CD4-positive, alpha-beta T cell treated with Interleukin-6 at 100 ng/mL for 8 hours (primary cell): Measurements from ENCODE around the gene PXT1.

Source experiments
- DNase-seq: peaks from one replicate; pipeline ENCODE4 v3.0.0-alpha.2; 2020; ENCODE audit warnings: mixed read lengths, low spot score

Gene PXT1

DNA sequence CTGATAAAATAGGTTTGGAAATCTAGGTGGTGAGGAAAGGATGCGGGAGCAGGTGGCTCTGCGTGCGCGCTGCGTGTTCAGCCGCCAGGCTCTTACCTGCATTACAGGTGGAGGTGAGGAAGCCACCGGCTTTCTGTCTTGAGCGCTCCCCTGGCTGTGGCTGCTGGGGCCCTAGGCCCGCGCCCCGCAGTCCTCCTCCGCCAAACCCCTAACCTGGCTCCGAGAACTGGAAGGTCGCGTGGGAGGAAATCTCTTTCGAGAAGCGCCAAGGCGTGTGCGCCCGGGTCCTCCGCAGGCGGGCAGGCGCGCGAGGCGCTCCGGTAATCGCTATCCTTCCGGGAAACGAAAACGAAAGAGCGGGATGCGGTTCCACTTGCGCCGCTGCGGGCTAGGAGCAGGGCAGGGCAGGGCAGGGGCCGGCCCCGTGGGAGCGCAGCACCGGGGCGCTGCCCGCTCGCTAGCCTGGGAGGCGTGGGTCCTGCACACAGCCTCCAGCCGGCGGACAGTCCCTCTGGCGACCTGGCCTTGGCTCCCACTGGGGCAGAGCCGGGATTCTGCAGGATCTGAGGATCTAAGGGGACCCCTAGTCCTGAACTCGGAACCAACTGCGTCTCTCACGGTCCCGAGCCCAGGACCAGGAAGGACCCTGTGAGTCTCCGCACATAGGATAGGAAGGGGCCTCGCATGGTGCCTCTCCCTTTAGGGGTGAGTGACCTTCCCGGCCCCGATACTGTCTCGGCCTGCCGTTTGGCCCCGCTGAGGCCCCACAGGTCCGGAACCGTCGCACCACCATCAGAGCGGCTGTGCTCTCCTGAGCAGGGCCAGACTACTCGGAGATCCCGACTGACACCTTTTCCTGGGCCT, 55.0 kb downstream of the PXT1 start, which contains the start of gene ETV7:
TSS of gene ETV7 (minus strand) at position 230 of the 864 bp plus-strand sequence. CDS start at position 102, 128 bp downstream.
- peak; percentile 19 for DNase-seq

DNA sequence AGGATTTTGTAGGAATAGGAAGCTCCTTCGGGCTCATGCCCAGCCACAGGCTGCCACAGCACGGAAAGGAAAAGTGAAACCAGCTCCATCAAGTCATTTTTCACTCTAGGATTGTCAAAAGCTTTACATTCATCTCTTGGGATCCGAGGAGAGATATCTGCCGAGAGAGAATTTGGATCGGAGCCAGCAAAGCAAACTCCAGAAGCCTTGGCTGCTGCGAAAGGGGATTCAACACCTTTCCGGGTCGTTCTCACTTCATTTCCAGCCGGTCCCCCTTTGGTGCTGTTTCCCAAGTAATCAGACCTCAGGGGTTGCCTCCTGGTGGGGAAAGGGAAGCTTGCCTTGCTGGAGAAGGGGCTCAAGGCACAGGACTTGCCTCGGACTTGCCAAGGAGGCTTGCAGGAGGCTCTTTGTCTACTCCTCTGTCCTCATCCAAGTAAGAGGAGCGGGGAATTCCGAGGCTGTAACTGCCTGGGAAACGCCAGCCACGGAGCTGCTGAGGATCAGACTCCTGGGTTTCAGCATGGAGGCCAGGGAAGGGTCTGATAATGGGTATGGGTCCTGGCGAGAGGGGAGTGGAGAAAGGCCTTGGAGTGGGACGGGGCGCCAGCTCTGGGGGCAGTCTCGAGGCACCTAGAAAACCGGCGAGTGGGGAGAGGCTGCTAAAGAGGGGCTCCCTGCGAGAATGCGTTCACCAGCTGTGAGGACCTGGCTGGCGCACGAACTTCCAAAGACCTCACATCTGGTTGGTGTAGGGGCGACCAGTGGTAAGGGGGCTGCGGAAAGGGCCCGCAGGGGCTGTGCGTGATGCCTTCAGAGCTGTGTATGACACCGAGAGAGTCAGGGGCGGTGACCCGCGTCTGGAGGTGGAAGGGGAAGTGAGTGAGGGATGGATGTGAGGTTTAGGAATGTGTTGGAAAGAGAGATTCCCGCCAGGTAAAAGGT, 55.9 kb downstream of the PXT1 start:
- no peak for DNase-seq

DNA sequence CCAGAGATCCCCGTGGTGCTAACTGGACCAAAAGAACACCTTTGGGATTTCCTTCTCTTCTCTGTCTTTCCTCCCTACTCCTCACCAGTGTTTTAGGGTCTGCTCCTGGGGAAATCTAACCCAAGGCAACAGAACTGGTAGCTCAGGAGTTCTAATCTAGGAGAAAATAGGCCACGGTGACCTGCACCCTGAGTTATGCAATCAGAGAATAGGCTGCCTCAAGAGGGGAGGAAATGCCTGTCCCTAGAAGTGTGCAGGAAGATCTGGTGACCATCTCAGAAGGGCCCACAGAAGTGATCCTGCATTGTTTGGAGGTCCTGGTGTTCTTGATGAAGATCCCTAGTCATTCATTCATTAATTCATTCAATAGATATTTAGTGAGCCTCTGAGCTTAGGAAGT, 58.6 kb downstream of the PXT1 start:
- no peak for DNase-seq

DNA sequence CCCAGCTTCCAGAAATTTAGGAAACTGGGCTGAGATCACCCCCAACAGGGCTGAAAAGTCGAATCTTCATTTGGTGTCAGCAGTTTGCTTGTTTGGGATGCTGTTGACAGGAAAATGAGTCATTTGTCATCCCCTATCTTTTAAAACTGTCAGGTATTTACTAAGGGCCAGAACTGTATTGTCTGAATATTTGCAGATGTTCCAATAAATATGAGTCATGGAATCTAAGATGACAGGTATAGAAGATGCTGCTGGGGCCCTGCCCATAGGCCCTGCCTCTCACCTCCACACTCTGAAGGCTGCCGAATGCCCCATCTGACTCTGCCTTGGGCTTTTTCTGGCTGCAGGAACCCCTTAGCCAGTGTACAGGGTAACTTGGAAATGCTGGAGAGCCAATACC, 59.0 kb downstream of the PXT1 start:
- DNase-seq: no peak

DNA sequence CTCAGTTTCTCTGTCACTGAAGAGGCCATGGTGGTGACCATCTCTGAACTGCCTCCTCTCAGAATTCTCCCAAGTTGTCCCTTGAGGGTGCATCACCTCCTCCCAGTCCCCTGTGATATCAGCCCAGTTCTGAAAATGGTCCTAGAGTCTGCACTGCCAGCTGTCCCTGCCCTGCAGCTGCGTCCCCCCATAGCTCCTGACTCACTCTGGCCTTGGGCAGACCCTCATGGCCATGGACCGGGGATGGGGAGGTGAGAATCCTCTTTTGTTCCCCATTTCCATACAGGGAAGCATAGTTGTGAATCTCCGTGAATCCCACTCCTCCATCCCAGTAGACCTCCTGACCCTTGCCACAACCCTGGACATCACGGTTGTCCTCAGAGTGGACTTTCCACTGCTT, 59.7 kb downstream of the PXT1 start:
- DNase-seq: no peak

DNA sequence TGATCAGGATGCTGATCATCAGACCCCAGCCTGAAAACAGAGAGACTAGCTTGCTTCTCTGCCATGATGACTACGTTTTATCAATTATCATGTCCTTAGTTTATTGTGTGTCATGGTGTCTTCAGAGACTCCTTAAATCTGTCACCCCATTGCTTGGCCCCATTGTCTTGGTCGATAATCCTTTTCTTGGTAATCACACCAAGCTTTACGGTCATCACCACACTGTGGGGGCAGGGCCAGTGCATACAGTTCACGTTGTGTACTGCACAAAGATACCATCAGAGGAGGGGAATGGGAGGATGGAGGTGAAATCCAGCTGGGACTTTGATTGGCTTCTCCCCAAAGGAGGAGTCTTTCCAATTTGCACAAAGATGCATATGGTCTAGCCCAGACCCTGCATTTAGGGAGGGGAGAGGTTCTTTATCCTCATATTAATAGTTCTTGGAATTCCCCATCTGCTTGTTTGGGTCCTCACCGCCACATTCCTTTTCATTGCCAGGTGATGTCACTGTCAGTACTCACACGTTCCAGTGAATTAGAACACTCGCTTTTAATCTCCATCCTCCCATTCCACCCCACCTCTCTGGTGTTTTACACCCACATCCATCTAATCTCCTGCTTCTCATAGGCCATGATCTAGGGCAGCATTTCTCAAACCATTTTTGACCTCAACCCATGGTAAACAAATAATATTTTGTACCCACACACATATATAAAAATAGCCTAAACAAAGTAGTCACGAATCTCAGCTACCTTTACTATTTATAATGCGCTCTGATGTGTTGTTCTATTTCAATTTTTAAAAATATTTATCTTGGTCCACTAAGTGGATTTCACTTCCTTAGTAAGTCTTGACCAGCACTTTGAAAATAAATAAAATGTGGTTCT, 60.9 kb downstream of the PXT1 start:
- no peak for DNase-seq

DNA sequence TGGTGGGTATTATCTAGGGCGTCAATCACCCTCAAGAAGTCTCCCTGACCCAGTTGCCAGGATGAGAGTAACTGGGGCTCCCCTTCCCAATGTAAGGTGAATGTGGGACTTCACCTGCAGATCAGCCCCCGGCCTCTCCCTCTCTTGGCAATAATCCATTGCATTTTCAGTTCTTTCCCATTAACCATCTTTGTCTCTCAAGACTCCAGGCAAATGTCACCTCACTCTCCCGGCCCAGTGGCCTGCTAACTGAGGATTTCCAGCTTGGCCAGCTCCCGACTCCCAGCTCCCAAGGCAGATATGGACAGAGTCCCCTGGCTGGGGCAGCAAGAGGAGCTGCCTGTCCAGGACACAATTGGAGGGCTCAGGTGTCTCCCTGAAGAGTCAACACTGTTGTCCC, 62.5 kb downstream of the PXT1 start:
- DNase-seq: no peak

DNA sequence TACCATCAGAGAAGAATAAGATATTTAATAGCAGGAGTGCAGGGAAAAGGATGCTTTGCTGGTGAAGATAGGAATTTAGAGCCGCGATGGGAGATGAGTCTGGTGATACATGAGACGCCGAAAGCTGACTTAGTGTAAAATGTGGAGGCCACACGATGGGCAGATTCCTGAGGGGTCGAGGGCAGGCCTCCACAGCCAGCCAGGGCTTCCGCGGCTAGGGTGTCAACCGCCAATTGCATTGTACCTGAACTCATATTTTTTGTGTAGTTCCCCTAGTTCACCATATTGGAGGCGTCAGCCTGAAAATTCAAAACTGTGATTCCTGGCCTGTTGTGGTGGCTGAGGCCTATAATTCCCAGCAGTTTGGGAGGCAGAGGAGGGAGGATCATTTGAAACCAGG, 63.7 kb downstream of the PXT1 start:
- DNase-seq: no peak

DNA sequence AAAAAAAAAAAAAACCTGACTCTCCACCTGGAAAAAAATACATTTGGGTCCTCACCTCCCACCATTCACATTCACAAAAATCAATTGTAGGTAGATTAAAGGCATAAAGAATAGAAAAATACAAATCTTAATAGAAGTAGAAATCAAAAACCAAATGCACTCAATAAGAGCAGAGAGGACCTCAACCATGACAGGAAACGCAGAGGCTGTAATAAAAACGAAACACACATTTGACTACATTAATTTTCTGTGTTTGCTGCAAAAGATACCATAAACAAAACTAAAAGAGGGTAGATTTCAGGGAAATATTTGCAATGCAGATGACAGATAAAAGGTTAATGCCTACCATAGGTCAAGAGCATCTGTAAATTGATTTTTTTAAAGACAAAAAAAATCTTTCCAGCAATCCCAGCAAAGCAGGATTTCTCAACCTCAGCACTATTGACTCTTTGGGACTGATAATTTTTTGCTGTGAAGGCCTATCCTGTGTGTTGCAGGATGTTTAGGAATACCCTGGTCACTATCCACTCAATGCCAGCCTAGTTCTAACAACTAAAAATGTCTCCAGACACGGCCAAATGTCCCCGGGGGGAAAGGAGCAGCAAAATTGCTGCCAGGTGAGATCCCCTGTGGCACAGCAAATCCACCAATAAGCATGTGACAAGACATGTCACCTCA, 64.3 kb downstream of the PXT1 start:
- DNase-seq: no peak

DNA sequence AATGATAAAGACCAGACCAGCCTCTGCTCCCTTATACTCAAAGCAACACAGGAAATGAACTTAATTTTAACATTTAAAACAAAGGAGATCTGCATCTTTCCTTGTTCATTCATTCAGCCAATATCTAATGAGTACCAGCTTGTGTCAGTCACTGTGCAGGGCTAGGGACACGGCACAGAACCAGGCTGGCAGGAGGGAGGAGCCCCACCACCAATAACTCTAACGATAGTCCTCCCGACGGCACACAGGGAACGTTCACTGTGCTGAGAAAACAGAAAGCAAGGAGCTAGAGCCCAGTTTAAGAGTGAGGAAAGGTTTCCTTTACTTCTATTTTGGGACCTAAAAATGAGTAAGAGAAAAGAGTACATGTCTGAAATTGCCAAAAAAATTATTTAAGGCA, 65.1 kb downstream of the PXT1 start:
- DNase-seq: no peak

DNA sequence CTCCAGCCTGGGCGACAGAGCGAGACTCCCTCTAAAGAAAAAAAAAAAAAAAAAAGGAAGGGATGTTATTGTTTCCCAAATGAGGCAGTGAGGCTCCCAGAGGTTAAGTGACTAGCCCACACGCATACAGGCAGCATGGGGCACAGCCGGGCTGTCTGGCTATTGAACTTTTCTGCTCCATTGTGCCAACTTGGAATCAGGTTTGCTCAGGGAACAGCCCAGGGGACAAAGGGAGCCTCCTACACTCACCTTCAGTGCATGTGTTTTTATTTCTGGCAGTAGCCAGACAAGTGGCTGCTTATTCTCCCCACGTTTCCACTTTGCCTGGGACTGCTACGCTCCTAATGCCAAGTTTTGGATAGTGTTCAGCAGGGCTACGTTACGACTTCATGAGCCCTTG, 65.9 kb downstream of the PXT1 start:
- no peak for DNase-seq

DNA sequence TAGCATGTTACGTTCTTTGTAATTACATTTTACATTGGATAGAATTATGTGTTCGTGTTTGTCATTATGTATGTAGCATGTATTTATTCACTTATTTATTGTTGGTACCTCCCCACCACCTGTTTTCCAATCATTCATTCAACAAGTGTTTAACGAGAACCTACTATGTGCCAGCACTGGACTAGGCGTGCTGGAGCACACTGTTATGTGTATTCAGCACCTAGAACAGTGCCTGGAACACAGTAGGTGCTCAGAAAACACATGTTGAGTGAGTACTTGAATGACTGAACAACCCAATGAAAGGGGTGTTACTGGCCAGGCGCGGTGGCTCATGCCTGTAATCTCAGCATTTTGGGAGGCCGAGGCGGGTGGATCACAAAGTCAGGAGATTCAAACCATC, 66.5 kb downstream of the PXT1 start:
- DNase-seq: no peak

DNA sequence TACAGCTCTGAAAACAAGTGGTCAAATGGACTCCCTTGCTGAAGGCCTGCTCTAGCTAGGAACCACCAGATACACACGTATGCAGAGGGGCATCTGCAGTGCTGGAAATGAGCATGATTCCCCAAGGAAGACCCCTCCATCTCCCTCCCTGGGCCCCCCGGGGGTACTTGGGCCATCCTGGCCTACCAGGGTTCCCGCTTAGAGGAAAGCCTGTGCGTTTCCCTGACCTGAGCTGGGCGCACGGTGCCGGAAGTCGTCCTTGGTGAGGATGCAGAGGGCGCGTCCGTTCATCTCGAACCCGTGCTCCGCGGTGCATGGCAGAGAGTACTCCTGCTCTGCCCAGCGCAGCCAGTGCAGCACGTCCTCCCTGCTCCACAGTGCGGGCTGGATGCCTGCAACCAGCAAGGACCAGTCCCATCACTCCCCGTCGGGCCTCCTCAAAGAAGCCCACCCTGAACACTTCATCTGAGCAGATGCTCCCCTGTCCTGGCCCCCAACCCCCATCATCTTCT, 67.0 kb downstream of the PXT1 start:
- no peak for DNase-seq

DNA sequence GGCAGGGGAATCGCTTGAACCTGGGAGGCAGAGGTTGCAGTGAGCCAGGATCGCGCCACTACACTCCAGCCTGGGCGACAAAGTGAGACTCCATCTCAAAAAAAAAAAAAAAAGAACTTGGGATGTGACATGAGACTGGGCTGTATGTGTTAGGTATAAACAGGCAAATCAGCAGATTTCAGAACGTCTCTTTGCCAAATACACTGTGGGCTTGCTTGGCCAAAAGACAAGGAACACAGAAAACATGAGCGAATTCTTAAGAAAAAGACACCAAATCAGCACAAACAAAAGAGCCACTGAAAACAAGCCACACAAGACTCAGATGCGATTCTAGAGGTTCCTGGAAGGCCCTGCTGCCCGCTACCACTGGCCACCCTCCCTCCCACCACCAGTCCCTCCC, 67.7 kb downstream of the PXT1 start:
- DNase-seq: no peak

DNA sequence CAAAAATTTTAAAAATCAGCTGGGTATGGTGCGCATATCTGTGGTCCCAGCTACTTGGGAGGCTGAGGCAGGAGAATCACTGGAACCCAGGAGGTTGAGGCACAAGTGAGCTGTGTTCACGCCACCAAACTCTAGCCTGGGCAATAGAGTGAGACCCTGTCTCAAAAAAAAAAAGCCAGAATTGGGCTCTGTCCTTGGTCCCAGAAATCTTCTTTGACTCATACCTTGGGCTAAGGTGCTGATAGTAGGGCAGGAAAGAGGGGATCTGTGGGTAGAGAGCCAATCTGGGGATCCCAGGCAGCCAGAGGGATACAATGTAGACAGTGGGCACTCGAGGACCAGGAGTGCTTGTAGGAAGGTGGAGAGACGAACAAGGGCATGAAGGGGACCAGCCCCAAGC, 68.5 kb downstream of the PXT1 start:
- no peak for DNase-seq

DNA sequence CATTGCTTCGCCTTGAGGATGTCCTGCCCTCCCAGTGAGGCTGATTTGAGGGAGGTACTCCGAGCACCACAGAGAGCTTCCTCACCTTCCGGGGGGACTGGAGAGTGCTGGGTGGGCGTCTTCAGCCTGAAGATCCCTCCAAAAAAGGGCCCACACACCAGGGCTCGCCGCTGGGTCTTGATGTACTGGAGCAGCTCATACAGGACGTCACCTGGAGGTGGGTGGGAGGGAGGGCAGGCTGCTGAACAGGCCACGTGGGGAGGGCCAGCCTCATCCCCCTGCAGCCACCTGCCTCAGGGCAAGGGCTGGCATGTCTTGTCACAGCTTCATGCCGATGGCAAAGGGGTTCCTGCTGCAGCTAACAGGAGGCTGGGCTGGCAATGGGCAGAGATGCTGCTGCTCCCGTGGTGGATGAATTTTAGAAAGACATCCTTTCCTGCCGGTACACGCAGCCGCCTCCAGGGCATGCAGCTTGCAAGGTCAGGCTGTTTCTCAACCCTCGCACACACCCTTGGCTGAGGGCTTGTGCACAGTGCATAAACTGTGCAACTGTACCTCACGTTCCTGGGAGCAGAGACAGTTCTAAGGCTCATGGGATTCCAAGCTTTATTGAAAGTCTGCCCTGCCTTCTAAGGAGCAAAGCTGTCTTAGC, 69.2 kb downstream of the PXT1 start:
- DNase-seq: no peak

DNA sequence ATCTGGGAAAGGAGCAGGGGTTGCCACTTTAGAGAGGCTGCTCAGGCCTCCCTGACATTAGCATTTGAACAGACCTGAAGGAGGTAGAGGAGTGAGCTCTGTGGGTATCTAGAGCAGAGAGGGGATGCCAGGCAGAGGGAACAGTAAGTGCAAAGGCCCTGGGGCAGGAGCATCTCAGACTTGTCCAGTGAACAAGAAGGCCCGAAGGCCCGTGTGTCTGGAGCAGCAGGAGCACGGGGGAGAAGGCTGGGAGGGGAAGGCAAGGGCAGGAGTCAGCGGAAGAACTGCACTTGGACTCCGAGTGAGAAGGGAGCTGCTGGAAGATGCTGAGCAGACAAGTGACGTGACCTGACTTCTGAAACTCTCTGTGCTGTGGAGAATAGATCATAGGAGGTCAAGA, 70.6 kb downstream of the PXT1 start:
- no peak for DNase-seq

DNA sequence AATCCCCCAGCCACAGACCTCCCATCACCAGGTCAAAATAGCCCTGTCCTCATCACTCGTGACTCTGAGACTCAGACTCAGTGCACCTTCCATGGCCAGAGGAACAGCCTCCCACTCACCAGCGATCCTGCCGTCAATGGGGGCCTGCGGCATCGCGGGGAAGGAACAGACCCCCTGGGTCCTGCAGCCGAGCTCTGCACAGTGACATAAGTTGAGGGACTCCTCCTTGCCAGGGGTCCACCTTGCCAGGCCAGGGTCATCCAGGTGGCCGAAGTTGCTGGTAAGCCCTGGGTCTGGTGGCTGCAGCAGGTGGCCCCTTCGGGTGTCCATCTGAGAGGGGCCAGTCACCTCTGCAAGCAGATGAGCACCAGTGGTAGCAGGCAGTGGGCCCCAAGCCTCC, 71.4 kb downstream of the PXT1 start:
- no peak for DNase-seq

DNA sequence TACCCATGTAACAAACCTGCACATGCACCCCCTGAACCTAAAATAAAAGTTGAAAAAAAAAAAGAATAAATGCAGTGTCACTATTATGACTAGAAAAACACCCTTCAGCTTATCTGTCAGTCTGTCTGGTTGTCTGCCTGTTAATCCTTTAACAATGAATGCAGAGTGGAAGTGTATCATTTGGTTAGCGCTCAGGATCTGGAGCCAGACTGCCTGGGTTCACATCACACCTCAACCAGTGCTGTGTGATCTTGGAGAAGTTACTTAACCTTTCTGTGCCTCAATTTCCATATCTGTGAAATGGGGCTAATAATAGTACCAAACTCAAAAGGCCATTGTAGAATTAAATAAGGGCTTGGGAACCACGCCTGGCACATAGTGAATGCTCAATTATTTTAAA, 72.0 kb downstream of the PXT1 start:
- DNase-seq: no peak
